HT-29 (cell line): ENCODE data around the gene BIRC5. TPM values are rescaled to one million over a fixed set of nuclear protein-coding genes. Genes with fewer than 3 reads are reported as not detected.

Source experiments
- DNase-seq: peaks from one replicate; pipeline ENCODE4 v3.0.0-alpha.2; 2015; ENCODE audit warnings: low spot score
- small RNA-seq: library from RNA; depleted of rRNA; stranded (forward); fragments of <200 nt; gene quantifications from one replicate; pipeline ENCODE3, GENCODE V24; 2014
- total RNA-seq: library from RNA; depleted of rRNA; stranded (reverse); fragments of >200 nt; shearing (Covaris generic); gene quantifications from 2 replicates; pipeline ENCODE4 v1.2.3, GENCODE V29; 2014; rRNA removed

BIRC5 gene
- total RNA-seq, 1 experiment from 2014 or later: 114 TPM

DNA sequence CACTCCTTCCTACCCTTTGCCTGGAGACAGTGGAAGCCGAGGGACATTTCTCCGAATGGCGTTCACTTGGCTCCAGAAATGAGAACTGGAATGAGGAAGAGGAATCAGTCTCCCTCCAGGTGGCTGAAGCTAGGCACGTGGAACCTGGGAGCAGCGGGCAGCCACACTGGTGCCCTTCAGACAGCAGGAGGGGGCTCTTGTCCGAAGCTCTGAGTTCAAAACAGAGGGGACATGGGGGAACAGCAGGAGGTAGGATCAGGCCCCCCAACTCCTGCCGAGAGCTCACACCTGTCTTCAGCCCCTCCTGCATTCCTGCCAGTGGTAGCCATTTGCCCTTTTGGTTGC lies 58.8 kb downstream of the BIRC5 start:
- peak; percentile 37 for DNase-seq

DNA sequence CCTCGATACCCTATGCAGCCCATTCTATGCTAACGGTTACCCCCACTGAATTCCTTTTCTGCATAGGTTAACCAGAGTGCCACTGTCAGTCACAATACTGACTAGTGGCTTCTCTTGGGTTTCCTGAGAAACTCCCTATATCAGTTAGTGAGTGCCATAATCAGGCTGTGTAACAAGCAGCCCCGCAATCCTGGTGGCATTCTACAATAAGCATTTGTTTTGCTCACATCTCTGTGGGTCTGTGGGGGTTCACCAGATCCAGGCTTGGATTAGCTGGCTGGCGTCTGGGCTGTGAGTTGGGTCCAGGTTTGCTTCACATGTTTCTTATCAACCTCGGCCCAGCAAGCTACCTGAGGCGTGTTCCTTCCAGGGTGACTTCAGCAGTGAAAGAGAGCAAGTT lies 59.8 kb downstream of the BIRC5 start:
- DNase-seq: no peak

Small RNAs within 50 kb of the gene (small RNA-seq; reads per million reads assigned to genes)
- not detected for gene AC087645.1

Other genes starting within 250 kb of the BIRC5 start
- gene TMC6, start 85.5 kb upstream of the BIRC5 start, total RNA-seq: 236 and 238 TPM in 2 replicates
- gene TMC8, start 83.5 kb upstream of the BIRC5 start, total RNA-seq: 4.1 and 7.2 TPM in 2 replicates
- gene C17orf99, start 67.9 kb upstream of the BIRC5 start, total RNA-seq: 0.20 TPM in 1 of 2 replicates, not detected in the other
- gene SYNGR2, start 45.7 kb upstream of the BIRC5 start, total RNA-seq: 225 and 231 TPM in 2 replicates
- 379 and 400 TPM in 2 replicates for gene TK1, start 27.2 kb upstream of the BIRC5 start, total RNA-seq
- 36.6 and 45.1 TPM in 2 replicates for gene AFMID, start 26.9 kb upstream of the BIRC5 start, total RNA-seq
- gene TMEM235, start 17.4 kb downstream of the BIRC5 start, total RNA-seq: not detected in 2 replicates
- 0.18 and 0.79 TPM in 2 replicates for gene SOCS3, start 145.8 kb downstream of the BIRC5 start, total RNA-seq
- gene PGS1, start 164.4 kb downstream of the BIRC5 start, total RNA-seq: 23.0 and 30.7 TPM in 2 replicates